ENCODE results near the gene HS3ST6.

- no peak for TF ChIP-seq EZH2 (IDR thresholded peaks at IDR 0.05; ENCODE audit: insufficient read depth, poor library complexity, severe bottlenecking)
- TF ChIP-seq EZH2phosphoT487 (IDR thresholded peaks at IDR 0.05; ENCODE audit: insufficient read depth, low read depth): no peak
Measured at GRCh38 chr16:1926271-1926670, 8.1 kb upstream of the HS3ST6 start.

Measured in GM23248 (cell line).